KMS-11 (cell line): Measurements from ENCODE around the gene GPR146.

Experiments used
- H2AFZ ChIP-seq: fragments of 200-600 bp; sonication (generic); 2 replicates; pipeline ENCODE4 v1.6.1; 2016; ENCODE audit warnings: antibody characterized with exemption, mixed run types, low read depth
- H3K27ac ChIP-seq: fragments of 200-600 bp; sonication (generic); 2 replicates; pipeline ENCODE4 v1.6.1; 2016; ENCODE audit warnings: mild to moderate bottlenecking, mixed run types
- H3K27me3 ChIP-seq: fragments of 200-600 bp; sonication (generic); 2 replicates; pipeline ENCODE4 v1.6.1; 2017; ENCODE audit warnings: mild to moderate bottlenecking, low read depth, mixed run types, moderate library complexity; ENCODE audit not compliant: insufficient read depth
- H3K36me3 ChIP-seq: fragments of 200-600 bp; sonication (generic); 2 replicates; pipeline ENCODE4 v1.6.1; 2017; ENCODE audit warnings: mild to moderate bottlenecking, mixed run types; ENCODE audit not compliant: insufficient read depth
- H3K4me1 ChIP-seq: fragments of 200-600 bp; sonication (generic); 2 replicates; pipeline ENCODE4 v1.6.1; 2016; ENCODE audit warnings: mild to moderate bottlenecking, low read depth, mixed run types; ENCODE audit not compliant: poor library complexity, severe bottlenecking
- H3K4me2 ChIP-seq: fragments of 200-600 bp; sonication (generic); 2 replicates; pipeline ENCODE4 v1.7.0; 2016; ENCODE audit warnings: mild to moderate bottlenecking, mixed run types
- H3K4me3 ChIP-seq: fragments of 200-600 bp; sonication (generic); IDR thresholded peaks from 2 replicates; pipeline ENCODE4 v1.6.1; 2017; ENCODE audit warnings: low read depth, low read length, mixed read lengths; ENCODE audit not compliant: insufficient read depth
- H3K79me2 ChIP-seq: fragments of 200-600 bp; sonication (generic); 2 replicates; pipeline ENCODE4 v1.6.1; 2016; ENCODE audit warnings: low read depth, mixed run types; ENCODE audit not compliant: insufficient read depth
- H3K9ac ChIP-seq: fragments of 200-600 bp; sonication (generic); 2 replicates; pipeline ENCODE4 v1.6.1; 2016; ENCODE audit warnings: mild to moderate bottlenecking, mixed run types
- H4K20me1 ChIP-seq: fragments of 200-600 bp; sonication (generic); 2 replicates; pipeline ENCODE4 v1.6.1; 2016; ENCODE audit warnings: mild to moderate bottlenecking, mixed run types; ENCODE audit not compliant: insufficient read depth
- CTCF ChIP-seq: fragments of 200-600 bp; sonication (generic); conservative IDR thresholded peaks from 2 replicates; pipeline ENCODE4 v1.6.1; 2017; ENCODE audit warnings: low read depth, mild to moderate bottlenecking, antibody characterized with exemption, low read length, moderate library complexity, mixed read lengths

Gene GPR146

GRCh38 chr7:1050254-1050906, 6.0 kb downstream of the GPR146 start:
- Histone ChIP-seq H3K79me2 (no peaks in the 10 kb centered on the region), H3K4me1 (peaks cover 11% of the 10 kb centered on the region), H3K4me3 (no peak overlapping the region), H2AFZ (no peak overlapping the region), H3K27me3 (no peaks in the 10 kb centered on the region), H3K27ac (no peak overlapping the region), H3K4me2 (no peak overlapping the region), H3K9ac (no peak overlapping the region), H3K36me3 (no peaks in the 10 kb centered on the region), H4K20me1 (0 out of 2 replicates have a peak, but pooled peaks cover 4% of the 10 kb centered on the region)
- TF ChIP-seq CTCF: no peak

- Histone ChIP-seq H4K20me1 (no peaks in the 10 kb centered on the region), H3K4me1 (peaks cover 7% of the 10 kb centered on the region), H3K9ac (no peak overlapping the region)
Measured at GRCh38 chr7:1050956-1051690, 6.8 kb downstream of the GPR146 start.

GRCh38 chr7:1052031-1052818, 7.9 kb downstream of the GPR146 start:
- Histone ChIP-seq H4K20me1 (no peaks in the 10 kb centered on the region), H3K4me3 (no peak overlapping the region), H3K27me3 (no peaks in the 10 kb centered on the region), H2AFZ (no peak overlapping the region), H3K27ac (no peak overlapping the region), H3K36me3 (no peaks in the 10 kb centered on the region), H3K4me1 (peaks cover 7% of the 10 kb centered on the region), H3K9ac (no peak overlapping the region), H3K4me2 (no peak overlapping the region), H3K79me2 (no peaks in the 10 kb centered on the region)
- no peak for TF ChIP-seq CTCF

More at GRCh38 chr7:1050956-1051690, 6.8 kb downstream of the GPR146 start:
- Histone ChIP-seq H2AFZ (no peak overlapping the region), H3K4me3 (no peak overlapping the region), H3K79me2 (no peaks in the 10 kb centered on the region), H3K27me3 (no peaks in the 10 kb centered on the region), H3K36me3 (no peaks in the 10 kb centered on the region), H3K4me2 (no peak overlapping the region), H3K27ac (no peak overlapping the region)
- no peak for TF ChIP-seq CTCF

GRCh38 chr7:1053002-1053411, 8.7 kb downstream of the GPR146 start:
- Histone ChIP-seq H3K4me1 (peaks cover 7% of the 10 kb centered on the region), H3K4me3 (no peak overlapping the region), H3K36me3 (no peaks in the 10 kb centered on the region), H3K9ac (no peak overlapping the region), H2AFZ (no peak overlapping the region), H4K20me1 (no peaks in the 10 kb centered on the region), H3K27ac (no peak overlapping the region), H3K27me3 (no peaks in the 10 kb centered on the region), H3K4me2 (no peak overlapping the region), H3K79me2 (no peaks in the 10 kb centered on the region)
- no peak for TF ChIP-seq CTCF
